Mesodermal cell (in vitro differentiated cells): Measurements from ENCODE around the gene ERGIC3. TPM values are rescaled to one million over a fixed set of nuclear protein-coding genes. Genes with fewer than 3 reads are reported as not detected.

Experiments
- H3K27ac ChIP-seq: 2 replicates; pipeline ENCODE4 v1.7.0; 2013; ENCODE audit warnings: mild to moderate bottlenecking, low read depth, low read length, moderate library complexity; ENCODE audit not compliant: severe bottlenecking
- H3K36me3 ChIP-seq: 2 replicates; pipeline ENCODE4 v1.7.1; 2013; ENCODE audit warnings: mild to moderate bottlenecking, low read length, moderate library complexity; ENCODE audit not compliant: control insufficient read depth, insufficient read depth
- H3K4me1 ChIP-seq: one replicate; pipeline ENCODE4 v1.7.1; 2013; ENCODE audit warnings: mild to moderate bottlenecking, low read length; ENCODE audit not compliant: insufficient read depth, control insufficient read depth, poor library complexity, severe bottlenecking
- H3K4me3 ChIP-seq: 2 replicates; pipeline ENCODE4 v1.7.0; 2013; ENCODE audit warnings: low read length, control low read depth, mild to moderate bottlenecking; ENCODE audit not compliant: insufficient read depth, poor library complexity, severe bottlenecking; ENCODE audit errors: extremely low read depth
- H3K9me3 ChIP-seq: 2 replicates; pipeline ENCODE4 v1.7.1; 2013; ENCODE audit warnings: mild to moderate bottlenecking, low read length, moderate library complexity; ENCODE audit not compliant: control insufficient read depth
- WGBS, 2 experiments: methylation state at CpG; one replicate each; pipeline ENCODE4 v1.1.5; 2013; ENCODE audit warnings: missing lambda C conversion rate in 2 of 2; ENCODE audit not compliant: insufficient coverage in 2 of 2; 5-methylcytosine and 5-hydroxymethylcytosine counted together
- polyA plus RNA-seq, 2 experiments: library from polyadenylated mRNA; stranded (reverse); fragments of 50-300 nt; gene quantifications; one replicate each; pipeline ENCODE4 v1.2.3, GENCODE V29; 2013

ERGIC3 gene
- polyA plus RNA-seq (2013, experiment 1 of 2): 266 TPM
- polyA plus RNA-seq (2013, experiment 2 of 2): 231 TPM

- Histone ChIP-seq H3K9me3 (no peaks in the 10 kb centered on the region), H3K36me3 (peaks cover 30% of the 10 kb centered on the region), H3K4me3 (peak within 1 kb of the TSS; percentile 70), H3K27ac (peak within 1 kb of the TSS; percentile 91), H3K4me1 (peaks cover 4% of the 10 kb centered on the region)
- 4 to 9% methylated on average over 30 to 51 of the region's 57 CpGs for WGBS, 2 experiments
Observed at GRCh38 chr20:35541783-35542662, at the start of gene ERGIC3. TSS of gene ERGIC3 (plus strand) at chr20:35542078. CDS start at chr20:35542098, 20 bp downstream.

GRCh38 chr20:35492352-35492751 is 49.5 kb upstream of the ERGIC3 start:
- H3K4me3 ChIP-seq: no peak overlapping the region
- peaks cover 3% of the 10 kb centered on the region for H3K4me1 ChIP-seq
- WGBS, 2 experiments: 95 to 100% methylated on average over 3 of the region's 6 CpGs
- H3K9me3 ChIP-seq: no peaks in the 10 kb centered on the region
- no peak overlapping the region for H3K27ac ChIP-seq
- peaks cover 92% of the 10 kb centered on the region for H3K36me3 ChIP-seq

DNA sequence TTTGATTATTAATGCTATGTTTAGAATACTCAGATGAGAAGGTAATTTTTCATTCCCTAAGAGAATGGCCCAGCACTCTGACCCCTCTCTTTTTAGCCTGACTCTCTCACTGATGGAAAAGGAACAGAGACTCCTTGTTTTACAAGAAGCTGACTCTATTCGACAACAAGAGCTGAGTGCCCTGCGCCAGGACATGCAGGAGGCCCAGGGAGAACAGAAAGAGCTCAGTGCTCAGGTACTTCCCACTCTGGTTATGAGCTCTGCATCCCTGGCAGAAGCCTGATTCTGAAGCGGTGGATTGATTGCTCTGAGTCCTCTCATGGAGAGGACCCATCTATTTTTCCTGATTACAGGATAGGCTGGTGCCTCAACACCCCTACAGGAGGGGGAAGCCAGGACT is 45.4 kb upstream of the ERGIC3 start:
- Histone ChIP-seq H3K4me1 (no peaks in the 10 kb centered on the region), H3K36me3 (peaks cover 96% of the 10 kb centered on the region), H3K4me3 (no peak overlapping the region), H3K9me3 (no peaks in the 10 kb centered on the region), H3K27ac (no peak overlapping the region)
- WGBS, 2 experiments: 89 to 98% methylated on average over 3 of the region's 3 CpGs

- Histone ChIP-seq H3K4me1 (no peaks in the 10 kb centered on the region), H3K4me3 (no peak overlapping the region), H3K9me3 (no peaks in the 10 kb centered on the region), H3K27ac (no peak overlapping the region), H3K36me3 (peaks cover 96% of the 10 kb centered on the region)
- 92 to 98% methylated on average over 2 to 5 of the region's 5 CpGs for WGBS, 2 experiments
Observed at GRCh38 chr20:35497320-35497719, 44.6 kb upstream of the ERGIC3 start.

DNA sequence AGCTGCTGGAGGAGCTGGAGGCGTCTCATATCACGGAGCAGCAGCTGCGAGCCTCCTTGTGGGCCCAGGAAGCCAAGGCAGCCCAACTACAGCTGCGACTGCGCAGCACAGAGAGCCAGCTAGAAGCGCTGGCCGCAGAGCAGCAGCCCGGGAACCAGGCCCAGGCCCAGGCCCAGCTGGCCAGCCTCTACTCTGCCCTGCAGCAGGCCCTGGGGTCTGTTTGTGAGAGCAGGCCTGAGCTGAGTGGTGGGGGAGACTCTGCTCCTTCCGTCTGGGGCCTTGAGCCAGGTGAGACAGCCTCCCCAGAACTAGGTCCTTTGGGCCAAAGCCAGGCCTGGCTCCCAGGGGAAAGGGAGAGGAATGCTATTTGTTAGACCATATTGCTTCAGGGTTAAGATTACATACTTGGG is 44.1 kb upstream of the ERGIC3 start:
- Histone ChIP-seq H3K36me3 (peaks cover 96% of the 10 kb centered on the region), H3K9me3 (no peaks in the 10 kb centered on the region), H3K4me3 (no peak overlapping the region), H3K4me1 (no peaks in the 10 kb centered on the region), H3K27ac (no peak overlapping the region)
- WGBS, 2 experiments: 95 to 99% methylated on average over 7 to 9 of the region's 9 CpGs

DNA sequence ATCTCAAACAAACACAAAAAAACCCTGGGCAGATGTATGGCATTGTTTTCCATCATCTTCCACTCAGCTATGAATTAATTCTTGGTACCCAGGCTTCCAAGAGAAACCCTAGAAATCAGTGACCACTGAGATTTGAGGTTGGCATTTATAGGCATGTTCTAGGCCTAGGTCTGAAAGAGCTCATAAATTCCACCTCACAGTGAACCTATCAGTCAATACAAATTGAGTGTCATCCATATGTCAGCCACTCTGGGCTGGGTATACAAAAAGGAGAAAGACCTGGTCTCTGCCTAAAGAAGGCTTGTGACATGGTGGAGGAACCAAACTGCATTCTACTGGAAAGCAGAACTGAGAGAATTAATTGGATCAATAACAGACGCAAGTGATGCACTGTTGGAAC is 42.6 kb upstream of the ERGIC3 start:
- 92 to 100% methylated on average over 1 of the region's 1 CpG for whole genome bisulfite sequencing, 2 experiments
- H3K36me3 ChIP-seq: peaks cover 96% of the 10 kb centered on the region
- H3K27ac ChIP-seq: no peak overlapping the region
- no peak overlapping the region for H3K4me3 ChIP-seq
- no peaks in the 10 kb centered on the region for H3K4me1 ChIP-seq
- H3K9me3 ChIP-seq: no peaks in the 10 kb centered on the region

DNA sequence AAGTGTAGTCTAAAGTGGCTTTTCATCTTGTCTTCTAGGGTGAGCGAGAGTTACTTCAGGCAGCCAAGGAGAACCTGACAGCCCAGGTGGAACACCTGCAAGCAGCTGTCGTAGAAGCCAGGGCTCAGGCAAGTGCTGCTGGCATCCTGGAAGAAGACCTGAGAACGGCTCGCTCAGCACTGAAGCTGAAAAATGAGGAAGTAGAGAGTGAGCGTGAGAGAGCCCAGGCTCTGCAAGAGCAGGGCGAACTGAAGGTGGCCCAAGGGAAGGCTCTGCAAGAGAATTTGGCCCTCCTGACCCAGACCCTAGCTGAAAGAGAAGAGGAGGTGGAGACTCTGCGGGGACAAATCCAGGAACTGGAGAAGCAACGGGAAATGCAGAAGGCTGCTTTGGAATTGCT is 39.5 kb upstream of the ERGIC3 start:
- peaks cover 17% of the 10 kb centered on the region for H3K4me1 ChIP-seq
- 92 to 98% methylated on average over 8 of the region's 8 CpGs for WGBS, 2 experiments
- H3K36me3 ChIP-seq: peaks cover 78% of the 10 kb centered on the region
- no peak overlapping the region for H3K4me3 ChIP-seq
- H3K9me3 ChIP-seq: no peaks in the 10 kb centered on the region
- H3K27ac ChIP-seq: no peak overlapping the region

GRCh38 chr20:35503281-35503680 is 38.6 kb upstream of the ERGIC3 start:
- peaks cover 74% of the 10 kb centered on the region for H3K36me3 ChIP-seq
- WGBS, 2 experiments: 94 to 98% methylated on average over 10 of the region's 10 CpGs

DNA sequence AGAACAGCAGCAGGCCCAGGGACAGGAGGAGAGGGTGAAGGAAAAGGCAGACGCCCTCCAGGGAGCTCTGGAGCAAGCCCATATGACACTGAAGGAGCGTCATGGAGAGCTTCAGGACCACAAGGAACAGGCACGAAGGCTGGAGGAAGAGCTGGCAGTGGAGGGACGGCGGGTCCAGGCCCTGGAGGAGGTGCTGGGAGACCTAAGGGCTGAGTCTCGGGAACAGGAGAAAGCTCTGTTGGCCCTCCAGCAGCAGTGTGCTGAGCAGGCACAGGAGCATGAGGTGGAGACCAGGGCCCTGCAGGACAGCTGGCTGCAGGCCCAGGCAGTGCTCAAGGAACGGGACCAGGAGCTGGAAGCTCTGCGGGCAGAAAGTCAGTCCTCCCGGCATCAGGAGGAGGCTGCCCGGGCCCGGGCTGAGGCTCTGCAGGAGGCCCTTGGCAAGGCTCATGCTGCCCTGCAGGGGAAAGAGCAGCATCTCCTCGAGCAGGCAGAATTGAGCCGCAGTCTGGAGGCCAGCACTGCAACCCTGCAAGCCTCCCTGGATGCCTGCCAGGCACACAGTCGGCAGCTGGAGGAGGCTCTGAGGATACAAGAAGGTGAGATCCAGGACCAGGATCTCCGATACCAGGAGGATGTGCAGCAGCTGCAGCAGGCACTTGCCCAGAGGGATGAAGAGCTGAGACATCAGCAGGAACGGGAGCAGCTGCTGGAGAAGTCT is 37.9 kb upstream of the ERGIC3 start:
- H3K4me3 ChIP-seq: no peak overlapping the region
- no peak overlapping the region for H3K27ac ChIP-seq
- peaks cover 17% of the 10 kb centered on the region for H3K4me1 ChIP-seq
- H3K9me3 ChIP-seq: no peaks in the 10 kb centered on the region
- 95 to 96% methylated on average over 16 of the region's 16 CpGs for WGBS, 2 experiments
- H3K36me3 ChIP-seq: peaks cover 75% of the 10 kb centered on the region

More at GRCh38 chr20:35503281-35503680, 38.6 kb upstream of the ERGIC3 start:
- H3K4me3 ChIP-seq: no peak overlapping the region
- H3K4me1 ChIP-seq: peaks cover 17% of the 10 kb centered on the region
- no peak overlapping the region for H3K27ac ChIP-seq
- H3K9me3 ChIP-seq: no peaks in the 10 kb centered on the region

GRCh38 chr20:35504751-35505150 is 37.1 kb upstream of the ERGIC3 start:
- H3K4me1 ChIP-seq: peaks cover 17% of the 10 kb centered on the region
- no peaks in the 10 kb centered on the region for H3K9me3 ChIP-seq
- WGBS, 2 experiments: 96 to 100% methylated on average over 5 of the region's 5 CpGs
- H3K4me3 ChIP-seq: no peak overlapping the region
- H3K27ac ChIP-seq: no peak overlapping the region
- H3K36me3 ChIP-seq: peaks cover 76% of the 10 kb centered on the region
